ENCODE measurements around the gene ZDHHC14.

ZDHHC14 gene

DNA sequence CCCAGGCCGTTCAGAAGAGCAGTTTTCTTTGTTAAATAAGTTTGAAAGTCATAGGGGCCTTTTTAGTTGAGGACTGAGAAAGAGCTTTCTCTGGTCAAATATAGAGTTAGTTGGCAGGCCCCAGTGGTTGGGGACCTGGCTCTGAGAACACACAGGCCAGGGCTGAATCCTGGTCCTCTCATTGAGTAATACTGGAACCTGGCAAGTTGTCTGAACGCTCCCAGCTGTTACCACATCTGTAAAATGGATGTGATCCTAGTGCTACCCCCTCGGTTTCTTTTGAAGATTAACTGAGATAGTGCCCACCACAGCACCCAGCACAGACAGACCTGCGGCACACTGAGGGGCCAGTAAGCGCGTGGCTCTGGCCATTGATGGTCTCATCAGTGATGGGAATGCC lies 215.5 kb downstream of the ZDHHC14 start:
- no peak for DNase-seq (ENCODE audit: low read depth, low spot score)

DNA sequence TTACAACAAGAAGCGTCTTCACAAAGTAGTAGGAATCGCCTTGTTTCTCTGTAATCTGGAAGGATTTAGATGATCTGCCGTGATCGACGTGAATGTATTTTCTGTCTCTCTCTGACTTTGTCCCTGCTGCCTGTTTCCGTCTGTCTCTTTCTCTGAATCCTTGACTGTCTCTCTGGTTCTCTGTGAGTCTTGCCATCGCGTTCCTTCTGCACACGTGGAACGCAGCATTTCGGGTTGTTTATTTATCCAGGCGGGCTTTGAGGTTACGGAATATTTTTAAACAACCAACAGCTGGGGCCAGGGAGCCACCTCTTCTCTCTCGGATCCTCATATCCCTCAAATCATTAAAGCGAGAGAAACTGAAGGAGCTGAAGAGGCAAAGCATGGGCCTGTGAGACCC lies 215.9 kb downstream of the ZDHHC14 start:
- no peak for DNase-seq (ENCODE audit: low read depth, low spot score)

DNA sequence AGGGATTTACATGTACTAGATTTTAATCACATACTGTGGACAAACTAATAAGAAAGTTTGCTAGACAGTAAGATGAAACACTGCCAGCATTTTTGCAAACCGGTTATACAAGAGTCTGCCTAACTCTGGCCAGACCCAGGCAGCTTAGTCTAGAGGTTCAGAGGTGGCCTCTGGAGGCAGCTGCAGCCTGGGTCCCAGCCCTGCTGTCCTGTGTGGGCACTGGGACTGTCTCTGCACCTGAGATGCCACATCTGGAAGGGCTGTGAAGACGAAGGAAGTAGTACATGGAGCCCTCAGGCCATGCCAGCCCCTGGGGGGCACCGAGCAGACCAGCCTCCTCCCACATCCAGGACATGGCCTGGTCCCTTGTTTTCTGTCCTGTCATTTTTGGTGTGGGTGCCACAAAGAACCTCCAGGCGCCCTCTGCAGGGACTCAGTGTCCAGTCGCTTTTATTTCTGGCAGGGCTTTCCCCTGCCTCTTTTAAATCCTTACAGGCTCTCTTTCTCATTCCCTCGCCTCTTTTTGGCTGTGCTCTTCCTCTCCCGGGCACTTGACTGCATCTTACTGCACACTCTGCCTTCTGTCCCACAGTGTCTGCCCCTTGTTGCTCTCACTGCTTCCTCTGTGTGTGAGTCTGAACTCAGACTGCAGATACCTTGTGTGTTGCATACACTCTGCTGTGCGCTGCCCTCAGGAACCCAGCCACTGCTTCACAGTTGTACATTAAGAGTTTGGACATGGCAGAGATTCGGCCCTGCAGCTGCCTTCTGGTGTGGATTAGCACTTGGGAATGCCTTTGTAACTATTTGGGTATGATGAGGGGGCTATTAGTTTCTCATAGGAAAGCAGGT lies 216.7 kb downstream of the ZDHHC14 start:
- DNase-seq (ENCODE audit: low read depth, low spot score), result peak; percentile 62

DNA sequence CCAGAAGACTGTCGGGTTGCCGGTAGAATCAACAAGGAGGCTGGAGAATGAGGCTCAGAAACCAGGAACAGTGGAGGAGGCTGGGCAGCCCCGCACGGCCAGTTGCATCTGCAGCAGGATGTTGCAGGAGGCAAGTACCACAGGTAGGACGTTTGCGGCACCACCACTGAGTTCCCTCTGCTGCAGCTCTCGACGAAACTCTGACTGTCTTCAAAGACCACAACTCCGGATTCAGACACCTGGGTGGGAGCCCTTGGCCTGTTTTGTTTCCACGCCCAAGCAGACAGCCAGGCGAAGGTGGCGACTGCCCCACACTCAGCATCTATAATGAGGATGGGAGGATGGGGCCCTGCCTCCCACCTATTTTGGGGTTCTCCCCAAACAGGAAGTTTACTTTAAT lies 218.2 kb downstream of the ZDHHC14 start:
- no peak for DNase-seq (ENCODE audit: low read depth, low spot score)

DNA sequence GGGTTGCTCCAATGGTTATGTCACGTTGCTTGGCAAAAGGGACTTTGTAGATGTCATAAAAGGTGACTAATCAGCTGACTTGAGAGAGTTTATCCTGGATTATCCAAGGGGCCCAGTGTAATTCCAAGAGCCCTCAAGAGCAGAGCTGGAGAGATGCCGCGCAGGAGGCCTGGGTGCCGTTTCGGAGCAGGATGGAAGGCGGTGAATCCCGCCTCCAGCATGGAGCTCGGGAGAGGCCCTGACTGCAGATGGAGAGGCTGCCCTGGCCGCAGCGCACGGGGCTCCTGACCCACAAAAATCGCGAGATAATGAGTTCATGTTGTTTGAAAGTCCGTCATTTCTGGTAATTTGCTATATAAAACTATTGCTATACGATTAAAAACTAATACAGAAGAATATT lies 219.8 kb downstream of the ZDHHC14 start:
- no peak for DNase-seq (ENCODE audit: low read depth, low spot score)

DNA sequence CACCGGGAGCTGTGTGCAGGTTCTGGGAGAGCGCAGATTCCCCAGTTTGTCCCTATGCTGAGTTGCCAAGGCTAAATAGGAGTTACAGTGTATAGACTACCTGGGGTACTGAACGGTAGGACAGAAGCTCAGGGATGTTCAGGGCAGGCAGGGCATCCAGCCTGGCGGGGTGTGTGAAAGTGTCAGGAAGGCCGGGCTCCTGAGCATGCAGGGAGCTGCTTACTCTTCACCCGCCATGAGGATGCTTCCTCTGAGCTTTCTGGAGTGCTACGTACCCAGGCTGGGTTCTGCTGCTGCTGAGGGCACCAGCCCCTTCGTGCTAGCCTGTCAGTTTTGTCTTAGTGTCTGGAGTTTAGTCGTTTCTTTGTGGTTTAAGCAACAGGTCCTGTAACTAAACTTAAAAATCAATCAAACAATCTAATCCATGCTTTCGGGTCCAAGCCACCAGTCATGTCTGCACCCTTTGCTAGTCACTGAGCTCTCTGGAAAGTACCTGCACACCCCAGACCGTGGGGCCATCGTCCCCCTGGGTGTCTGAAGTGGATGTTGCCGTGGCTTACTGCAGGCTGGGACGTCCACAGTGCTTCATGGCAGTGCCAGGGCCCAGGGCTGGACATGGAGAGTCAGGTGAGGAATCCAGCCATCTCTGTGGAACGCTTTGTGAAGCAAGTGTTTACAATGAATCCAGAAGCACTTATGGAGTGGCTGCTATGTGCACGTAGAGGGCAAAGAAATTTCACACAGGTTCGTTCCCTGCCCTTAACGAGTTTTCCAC lies 221.7 kb downstream of the ZDHHC14 start:
- DNase-seq (ENCODE audit: low read depth, low spot score), result no peak

DNA sequence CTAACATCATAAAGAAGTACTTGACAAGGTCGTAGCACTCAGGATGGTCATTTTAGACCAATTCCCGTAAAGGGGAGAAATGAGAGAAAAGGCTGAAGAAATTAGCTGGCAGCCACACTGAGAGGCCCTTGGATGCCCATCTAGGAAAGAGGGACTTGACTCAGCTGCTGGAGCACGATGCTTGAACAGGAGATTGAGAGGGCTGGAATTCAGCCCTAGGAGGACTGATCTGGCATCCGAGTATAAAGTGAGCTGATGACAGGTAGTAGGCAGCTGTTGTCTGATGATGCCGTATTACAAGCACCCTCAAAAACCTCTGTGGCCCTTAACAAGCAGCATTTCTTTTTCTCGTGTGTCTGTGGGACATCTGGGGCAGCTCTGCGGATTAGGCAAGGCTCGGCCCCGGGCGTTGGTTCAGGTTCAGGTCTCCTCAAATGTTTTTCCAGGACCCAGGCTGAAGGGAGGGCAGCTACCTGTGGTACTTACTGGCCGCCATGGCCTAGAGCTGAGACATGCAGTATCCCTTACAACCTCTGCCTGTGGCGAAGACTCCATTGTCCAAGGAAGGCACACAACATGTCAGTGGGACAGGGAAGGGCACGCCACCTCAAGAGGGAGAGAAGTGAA lies 222.4 kb downstream of the ZDHHC14 start:
- DNase-seq (ENCODE audit: low read depth, low spot score), result no peak

DNA sequence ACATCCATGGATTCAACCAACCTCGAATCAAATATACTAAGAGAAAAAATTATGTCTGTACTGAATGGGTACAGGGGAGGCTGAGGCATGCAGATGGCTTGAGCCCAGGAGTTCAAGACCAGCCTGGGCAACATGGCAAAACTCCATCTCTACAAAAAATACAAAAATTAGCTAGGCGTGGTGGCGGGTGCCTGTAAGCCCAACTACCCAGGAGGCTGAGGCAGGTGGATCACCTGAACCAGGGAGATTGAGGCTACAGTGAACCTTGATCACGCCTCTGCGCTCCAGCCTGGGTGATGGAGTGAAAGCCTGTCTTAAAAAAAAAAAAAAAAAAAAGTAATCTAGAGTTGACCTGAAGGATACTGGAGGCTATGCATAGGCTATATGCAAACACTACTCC lies 223.0 kb downstream of the ZDHHC14 start:
- no peak for DNase-seq (ENCODE audit: low read depth, low spot score)

DNA sequence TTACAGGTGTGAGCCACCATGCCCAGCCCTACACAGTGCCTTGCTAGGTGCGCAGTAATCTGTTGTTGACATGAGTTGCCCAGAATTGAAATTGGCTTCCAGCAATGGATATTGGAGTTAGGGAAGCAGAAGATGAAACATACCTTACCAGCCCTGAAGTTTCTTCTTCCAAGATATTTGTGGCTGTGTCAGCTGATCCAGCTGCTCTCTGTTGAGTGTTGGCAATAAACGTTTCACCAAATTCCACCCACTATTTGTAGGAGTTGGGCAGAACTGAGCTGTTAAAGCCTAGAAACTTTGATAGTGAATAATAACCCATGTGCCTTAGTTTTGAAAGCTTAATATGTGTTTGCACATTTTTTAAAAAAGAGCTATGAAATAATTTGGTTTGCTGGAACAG lies 223.8 kb downstream of the ZDHHC14 start:
- peak; percentile 45 for DNase-seq (ENCODE audit: low read depth, low spot score)

DNA sequence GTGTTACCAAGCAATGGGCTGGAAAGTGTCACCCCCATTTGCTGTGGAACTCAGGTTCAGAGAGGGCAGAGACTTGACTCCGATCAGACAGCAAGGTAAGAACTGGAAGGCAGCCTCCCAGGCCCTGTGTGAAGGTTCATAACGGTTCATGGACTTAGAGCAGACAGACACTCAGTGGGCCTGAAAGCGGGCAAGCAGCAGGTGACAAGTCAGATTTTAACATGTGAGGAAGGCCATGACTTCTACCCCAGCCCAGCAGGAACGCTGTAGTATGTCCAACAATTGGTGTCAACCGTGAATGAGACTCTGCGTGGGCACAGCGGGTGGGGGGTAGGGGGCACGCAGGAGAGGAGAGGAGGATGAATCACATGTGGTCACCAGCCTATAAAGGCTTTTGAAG lies 224.5 kb downstream of the ZDHHC14 start:
- no peak for DNase-seq (ENCODE audit: low read depth, low spot score)

DNA sequence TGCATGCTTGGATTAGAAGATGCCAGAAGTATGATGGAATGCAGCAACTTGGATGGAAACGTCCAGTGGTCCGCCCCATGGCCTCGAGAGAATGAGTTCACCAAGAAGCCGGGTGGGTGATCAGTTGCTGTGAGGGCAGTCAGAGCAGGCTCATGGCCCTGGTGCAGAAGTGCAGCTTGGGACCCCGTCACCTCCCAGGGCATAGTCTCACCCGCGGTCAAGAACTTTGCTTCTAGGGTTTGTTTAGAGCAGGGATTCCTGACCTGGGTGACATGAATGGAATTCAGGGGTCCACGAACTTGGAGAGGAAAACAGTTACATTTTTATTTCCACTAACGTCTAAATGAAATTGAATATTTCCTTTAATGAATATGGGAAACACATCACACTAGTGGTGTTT lies 225.5 kb downstream of the ZDHHC14 start:
- DNase-seq (ENCODE audit: low read depth, low spot score), result no peak

DNA sequence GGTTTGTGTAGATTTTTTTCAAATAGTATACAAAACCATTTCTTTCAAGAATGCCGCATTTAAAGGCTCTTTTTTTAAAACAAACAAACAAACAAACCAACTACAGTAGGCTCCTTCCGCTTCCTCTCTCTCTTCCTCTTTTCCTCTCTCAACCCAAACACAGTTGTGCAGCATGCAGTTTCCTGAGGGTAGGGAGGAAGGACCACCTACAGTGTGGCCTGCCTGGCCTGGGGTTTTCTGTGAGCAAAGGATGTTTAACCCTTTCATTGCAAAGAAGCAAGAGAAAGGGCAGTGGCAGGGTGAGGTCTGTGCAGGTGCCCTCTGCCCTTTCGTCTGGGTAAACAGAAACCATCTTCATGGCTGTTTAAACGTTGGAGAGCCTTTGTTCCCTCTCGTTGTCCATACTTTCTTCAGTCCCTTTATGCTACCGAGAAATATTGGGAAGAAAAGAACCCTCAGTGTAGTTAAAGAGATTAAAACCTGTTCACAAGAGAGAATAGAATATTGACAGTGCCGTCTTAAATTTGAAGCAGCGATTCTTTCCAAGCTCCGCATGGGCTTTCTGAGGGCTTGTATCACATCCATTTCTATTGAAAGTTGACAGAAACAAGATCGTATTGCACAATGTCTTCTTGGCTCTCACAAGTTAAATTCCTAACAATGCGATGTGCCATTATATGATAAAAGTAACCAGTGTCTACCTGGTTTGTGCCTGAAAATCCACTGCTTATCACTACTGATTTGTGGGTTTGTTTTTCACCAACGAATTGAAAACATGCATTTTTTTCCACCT lies 226.5 kb downstream of the ZDHHC14 start:
- no peak for DNase-seq (ENCODE audit: low read depth, low spot score)

DNA sequence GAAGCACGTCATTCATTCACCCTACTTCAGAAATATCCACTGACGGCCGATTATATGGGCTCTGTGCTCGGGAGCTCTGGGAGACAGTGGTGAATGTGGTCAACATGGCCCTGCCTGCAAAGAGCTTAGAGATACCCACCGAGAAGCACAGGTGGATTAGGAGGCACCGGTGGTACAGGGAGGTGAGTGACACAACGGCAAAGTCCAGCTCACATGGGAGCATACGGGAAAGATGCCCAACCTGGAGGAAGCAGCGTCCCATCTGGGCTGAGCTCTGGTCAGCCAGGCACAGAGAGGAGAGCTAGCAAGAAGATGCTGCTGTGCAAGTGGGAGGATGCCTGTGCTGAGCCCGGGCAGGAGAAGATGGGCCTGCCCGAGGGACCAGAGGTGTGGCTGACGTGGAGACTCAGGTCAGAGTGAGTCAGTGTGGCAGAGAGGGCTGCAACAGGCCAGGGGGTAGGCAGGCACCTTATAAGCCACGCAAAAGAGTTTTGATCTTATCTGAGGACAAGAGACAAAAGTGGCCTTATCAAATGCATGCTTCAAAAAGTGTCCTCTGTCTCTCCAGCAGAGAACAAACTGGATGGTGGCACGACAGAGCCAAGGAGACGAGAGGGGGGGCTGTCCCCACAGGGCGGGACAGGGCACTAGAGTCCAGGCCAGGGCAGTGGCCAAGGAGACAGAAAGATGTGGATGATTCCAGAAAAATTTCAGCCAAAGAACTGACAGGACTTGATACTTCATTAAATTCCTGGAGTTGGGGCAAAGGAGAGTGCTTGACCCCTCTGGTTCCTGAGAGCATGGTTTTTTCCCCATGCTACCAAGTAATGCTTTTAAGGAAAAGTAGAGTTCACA lies 227.5 kb downstream of the ZDHHC14 start:
- no peak for DNase-seq (ENCODE audit: low read depth, low spot score)

DNA sequence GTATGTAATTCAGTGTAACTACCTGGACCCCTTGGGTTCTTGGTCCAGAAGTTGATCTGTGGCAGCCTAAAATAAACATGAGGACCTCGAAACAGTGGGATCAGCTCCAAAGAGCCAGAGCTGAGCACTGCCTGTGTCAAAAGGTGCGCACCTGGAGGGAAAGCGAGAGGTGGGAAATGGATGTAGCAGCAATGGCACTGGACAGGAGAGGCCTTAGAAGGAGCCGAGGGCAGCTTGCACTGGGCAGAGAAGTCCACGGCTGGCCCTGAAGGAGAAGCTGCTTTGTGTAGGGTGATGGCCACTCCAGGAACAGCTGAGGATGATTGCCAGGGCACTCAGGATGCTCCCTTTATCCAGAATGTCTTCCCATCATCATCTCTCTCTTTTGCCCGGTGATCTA lies 228.1 kb downstream of the ZDHHC14 start:
- no peak for DNase-seq (ENCODE audit: low read depth, low spot score)

DNA sequence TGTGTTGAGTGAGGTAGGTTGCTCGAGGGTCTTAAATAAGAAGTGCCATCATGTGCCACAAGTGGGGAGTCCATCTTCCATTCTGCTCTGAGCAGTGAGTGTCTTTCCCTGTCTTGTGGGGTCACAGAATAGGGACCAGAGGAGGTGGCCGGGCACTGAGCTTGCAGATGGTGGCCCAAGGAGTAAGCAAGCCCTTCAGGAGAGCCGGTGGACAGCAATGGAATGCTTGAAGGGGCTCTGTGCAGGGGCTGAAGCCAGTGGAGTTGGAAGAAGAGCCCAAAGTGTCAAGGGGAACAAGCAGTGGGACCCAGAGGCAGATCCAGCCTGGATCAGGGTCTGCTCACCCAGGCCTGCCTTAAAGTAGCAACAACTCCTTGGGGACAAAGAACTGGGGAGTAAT lies 228.6 kb downstream of the ZDHHC14 start:
- no peak for DNase-seq (ENCODE audit: low read depth, low spot score)

DNA sequence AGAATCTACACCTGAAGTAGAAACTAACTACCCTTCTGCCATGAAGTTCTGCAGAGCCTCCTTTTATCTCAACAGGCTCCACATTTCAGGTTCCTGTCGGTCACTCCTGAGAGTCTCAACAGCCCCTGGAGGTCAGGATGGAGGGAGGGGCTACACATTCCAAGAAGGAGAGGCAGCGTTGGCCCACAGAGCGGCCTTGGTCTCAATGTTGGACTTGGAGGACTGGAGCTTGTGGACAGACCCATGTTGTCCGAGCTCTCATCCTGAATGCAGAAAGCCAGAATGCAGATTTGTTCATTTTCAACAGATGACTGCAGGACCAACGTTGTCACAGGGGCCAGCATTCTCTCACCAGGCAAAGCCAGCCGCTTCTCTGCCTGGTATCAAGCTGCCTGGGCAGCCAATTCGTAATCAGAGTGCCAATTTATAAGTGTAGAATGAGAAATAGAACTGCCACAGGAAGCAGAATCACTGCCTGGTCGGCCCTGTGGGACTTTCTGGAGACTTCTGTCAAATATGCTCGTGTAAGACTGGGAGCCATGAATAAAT lies 229.5 kb downstream of the ZDHHC14 start:
- DNase-seq (ENCODE audit: low read depth, low spot score), result no peak

DNA sequence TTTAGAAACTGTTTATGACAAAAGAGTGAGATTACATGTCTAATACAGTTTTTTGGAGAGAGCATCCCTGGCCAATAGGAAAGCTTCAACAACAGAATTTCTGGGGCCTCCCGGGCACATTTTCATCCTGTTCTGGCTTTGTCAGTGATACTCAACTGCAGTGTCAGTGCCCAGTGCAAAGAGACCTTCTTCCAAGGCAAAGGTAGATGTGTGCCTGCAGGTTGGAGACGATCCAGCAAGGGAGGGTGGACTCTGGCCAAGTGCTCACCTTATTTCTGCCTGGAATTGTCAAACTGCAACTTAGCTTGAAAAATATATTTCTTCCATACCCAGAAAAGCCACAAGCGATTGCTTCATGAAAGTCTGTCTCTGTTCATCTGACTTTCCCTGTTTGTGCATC lies 230.4 kb downstream of the ZDHHC14 start:
- no peak for DNase-seq (ENCODE audit: low read depth, low spot score)

DNA sequence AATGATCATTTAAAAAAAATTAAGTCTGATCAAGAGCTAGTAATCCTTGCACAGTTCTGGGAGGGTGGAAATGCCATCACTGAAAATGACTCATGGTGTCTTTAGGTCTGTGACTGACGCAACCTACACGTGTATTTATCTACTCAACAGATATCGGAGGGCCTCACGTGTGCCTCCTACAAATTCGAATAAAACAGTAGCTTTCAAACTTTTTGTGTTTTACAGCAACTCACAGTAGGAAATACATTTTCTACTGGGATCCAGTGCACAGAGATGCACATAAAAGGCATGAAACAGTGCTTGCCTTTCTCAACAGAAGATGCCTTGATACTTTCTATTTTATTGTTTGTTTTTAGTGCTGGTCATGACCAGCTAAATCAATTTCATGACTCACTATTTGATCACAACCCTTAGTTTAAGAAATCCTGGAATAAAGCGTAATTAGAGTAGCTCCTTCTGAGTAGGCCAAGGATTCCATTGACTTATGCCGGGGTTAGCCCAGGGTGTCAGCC lies 232.1 kb downstream of the ZDHHC14 start:
- DNase-seq (ENCODE audit: low read depth, low spot score), result peak; percentile 59

DNA sequence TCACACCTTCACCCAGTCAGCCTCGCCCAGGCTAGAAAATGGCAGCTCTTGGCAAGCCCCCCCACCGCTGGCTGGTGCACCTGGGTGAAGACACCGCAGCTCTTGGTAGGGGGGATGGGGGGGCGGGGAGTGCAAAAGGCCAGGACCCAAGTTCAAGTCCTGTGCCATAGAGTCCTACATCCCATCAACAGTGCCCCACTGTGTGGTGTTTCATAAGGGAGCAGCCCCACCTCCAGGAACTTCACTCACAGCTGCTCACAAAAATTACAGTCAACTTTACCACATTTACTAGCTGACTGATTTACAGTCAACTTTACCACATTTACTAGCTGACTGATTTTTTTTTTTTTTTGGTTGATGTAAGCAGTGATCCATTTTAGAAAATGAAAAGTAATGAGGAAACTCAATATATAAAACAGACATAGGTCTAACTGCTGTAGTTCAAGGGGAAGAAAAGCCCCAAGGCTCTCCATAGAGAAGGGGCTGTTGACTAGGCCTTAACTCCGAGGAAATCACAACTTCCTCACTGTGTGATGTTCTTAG lies 233.1 kb downstream of the ZDHHC14 start:
- no peak for DNase-seq (ENCODE audit: low read depth, low spot score)

DNA sequence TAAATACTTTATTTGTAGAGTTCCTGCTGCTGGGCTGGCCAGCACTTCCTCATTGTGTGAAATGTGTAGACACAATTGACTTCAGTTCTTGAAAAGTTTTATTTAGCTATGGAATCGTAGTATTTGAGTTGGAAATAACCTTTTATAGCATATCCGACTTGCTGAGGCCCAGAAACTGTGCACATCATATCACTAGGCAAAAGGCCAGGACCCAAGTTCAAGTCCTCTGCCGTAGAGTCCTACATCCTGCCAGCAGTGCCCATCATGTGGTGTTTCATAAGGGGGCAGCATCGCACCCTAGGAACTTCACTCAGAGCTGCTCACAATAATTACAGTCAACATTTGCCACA lies 234.4 kb downstream of the ZDHHC14 start:
- peak; percentile 48 for DNase-seq (ENCODE audit: low read depth, low spot score)

Measured in astrocyte of the hippocampus (primary cell).